HL-60/S4 treated with retinoic acid at 250 ng/mL for 4 days and 3 days (cell line): ENCODE measurements around the gene NLRP6.
"Not testable (repeated sequence)": the region's sequence is repeated elsewhere in the genome, so short reads cannot be mapped to it uniquely, and the experiment has no call there.

Experiments
- in situ Hi-C: fragments of 300-500 bp; cut with MboI; formaldehyde crosslinking; loops from 2 replicates; pipeline ENCODE4 v1.7.0; 2022; ENCODE audit warnings: low sequenced_read_pairs

Gene NLRP6

DNA sequence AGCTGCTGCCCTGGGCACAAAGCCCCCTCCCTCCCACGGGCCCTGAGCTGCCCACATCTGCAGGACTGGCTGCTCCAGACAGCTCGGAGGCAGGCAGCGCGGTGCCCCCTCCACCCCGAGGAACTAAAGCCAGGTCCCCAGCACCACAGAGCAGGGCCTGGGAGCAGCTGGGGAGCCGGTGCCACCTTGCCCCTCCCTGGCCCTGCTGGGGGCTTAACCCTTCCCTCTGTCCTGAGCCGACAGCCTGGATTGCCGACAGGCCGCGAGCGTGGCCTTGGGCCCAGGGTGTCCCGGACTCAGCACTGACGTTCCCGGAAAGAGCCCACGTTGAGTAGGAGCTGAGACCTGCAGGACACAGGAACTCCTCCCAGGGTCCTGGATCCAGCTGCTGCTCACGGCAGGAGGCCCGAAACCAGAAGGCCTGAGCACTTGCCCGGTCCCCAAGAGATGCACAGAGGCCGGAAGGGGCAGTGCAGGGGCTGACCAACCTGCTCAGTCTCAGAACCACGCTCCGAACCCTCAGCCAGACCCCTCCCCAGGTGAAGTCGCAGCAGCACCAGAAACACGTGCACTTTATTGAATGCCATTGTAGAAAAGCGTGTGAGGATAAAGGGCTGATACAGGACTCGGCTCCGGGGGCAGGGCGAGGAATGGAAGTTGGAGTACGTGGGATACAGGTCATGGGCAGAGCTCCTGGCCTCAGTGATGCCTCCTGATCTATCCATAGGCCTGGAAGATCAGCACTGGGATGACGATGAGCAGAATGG is 41.1 kb downstream of the NLRP6 start:
- in situ Hi-C loops, result not testable (repeated sequence)

DNA sequence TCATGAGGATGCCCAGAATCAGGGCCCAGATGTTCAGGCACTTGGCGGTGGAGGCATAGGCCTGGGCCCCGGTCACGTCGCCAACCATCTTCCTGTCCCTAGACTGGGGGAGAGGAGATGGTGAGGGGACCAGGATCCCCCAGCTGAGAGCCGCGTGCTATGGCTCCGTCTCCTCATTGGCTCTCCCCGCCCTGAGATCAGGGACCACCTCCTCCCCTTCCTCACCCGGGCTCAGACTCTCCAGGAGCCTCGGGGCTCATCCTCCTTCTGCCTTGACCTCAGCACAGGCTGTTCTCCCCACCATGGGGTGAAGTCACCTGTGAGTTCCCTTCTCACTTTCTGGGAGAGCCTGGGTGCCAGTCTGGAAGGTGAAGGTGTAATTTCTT is 41.7 kb downstream of the NLRP6 start:
- in situ Hi-C loops, result not testable (repeated sequence)

DNA sequence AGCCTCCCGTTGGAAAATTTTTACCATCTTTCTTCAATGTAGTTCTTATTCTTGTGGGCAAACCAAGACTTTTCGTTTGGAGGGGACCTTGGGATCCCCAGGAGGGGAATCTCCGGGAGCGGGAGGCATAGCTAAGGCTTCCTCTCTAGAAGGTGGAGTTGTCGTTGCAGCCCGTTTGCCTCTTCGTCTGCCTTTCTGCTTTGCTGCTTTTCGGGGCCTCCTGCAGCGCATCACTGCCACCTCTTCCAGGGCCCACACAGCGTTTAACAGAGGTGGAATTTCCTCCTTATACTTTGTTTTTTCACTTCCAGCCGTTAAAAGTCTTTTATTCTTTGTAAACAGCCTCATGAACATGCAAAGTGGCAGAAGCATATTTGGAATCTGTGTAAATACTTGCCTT is 45.9 kb downstream of the NLRP6 start:
- in situ Hi-C loops, result no loop called here

DNA sequence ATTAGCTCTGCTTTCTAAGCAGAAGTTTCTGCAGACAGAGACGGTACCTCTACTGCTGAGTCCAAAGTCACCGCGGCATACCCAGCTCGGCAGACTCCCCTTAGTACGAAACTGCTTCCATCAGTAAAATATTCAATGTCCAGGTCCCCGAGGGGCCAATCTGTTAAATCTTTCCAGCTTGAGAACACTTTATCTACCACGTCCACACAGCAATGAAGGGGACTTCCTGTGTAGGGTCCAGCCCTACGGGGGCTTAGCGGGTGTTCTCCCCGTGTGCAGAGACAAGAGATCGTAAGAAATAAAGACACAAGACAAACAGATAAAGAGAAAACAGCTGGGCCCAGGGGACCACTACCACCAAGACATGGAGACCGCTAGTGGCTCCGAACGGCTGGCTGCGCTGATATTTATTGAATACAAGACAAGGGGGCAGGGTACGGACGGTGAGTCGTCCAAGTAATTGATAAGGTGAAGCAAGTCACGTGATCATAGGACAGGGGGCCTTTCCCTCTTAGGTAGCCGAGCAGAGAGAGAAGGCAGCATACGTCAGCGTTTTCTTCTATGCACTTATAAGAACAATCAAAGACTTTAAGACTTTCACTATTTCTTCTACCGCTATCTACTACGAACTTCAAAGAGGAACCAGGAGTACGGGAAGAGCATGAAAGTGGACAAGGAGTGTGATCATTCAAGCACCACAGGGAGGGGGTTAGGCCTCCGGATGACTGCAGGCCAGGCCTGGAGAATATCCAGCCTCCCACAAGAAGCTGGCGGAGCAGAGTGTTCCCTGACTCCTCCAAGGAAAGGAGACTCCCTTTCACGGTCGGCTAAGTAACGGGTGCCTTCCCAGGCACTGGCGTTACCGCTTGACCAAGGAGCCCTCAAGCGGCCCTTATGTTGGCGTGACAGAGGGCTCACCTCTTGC is 46.6 kb downstream of the NLRP6 start:
- in situ Hi-C loops, result not testable (repeated sequence)

DNA sequence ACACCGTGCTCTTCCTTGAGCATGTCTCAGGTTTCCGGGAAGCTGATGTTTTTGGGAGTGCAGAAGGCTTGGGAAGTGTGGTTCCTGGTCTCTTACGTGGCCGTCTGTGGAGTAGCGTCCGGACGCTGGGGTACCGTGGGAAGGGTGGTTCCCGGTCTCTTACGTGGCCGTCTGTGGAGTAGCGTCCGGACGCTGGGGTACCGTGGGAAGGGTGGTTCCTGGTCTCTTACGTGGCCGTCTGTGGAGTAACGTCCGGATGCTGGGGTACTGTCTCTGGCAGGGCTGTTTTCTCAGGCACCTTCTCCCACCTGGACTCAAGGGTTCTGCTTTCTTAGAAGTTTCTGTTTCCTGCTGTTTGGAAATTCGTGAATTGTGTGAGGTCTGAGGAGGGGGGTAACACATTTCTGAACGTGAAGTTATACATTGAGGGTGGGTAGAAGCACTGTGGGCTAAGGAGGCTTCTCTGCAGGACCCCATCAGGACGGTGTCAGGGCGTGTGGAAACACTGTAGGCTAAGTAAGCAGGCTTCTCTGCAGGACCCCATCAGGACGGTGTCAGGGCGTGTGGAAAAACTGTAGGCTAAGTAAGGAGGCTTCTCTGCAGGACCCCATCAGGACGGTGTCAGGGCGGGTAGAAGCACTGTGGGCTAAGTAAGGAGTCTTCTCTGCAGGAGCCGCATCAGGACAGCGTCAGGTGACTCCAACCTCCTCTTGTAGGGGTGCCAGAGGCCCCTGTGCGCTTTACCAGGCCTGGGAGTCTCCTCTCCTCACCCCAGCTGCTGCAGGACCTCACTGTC is 47.8 kb downstream of the NLRP6 start:
- in situ Hi-C loops, result no loop called here

DNA sequence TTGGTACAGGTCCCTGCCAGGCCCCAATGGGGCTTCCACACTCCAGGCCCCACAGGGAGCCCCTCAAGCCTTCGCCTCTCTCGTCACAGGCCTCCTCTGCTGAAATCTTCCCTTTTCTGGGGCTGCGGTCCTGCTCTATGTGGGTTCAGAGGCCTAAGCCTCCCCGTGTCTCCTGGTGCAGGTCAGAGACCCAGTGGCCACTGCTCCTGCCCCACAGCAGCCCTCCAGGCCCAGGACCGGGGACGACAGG is 48.3 kb downstream of the NLRP6 start:
- in situ Hi-C loops, result no loop called here

DNA sequence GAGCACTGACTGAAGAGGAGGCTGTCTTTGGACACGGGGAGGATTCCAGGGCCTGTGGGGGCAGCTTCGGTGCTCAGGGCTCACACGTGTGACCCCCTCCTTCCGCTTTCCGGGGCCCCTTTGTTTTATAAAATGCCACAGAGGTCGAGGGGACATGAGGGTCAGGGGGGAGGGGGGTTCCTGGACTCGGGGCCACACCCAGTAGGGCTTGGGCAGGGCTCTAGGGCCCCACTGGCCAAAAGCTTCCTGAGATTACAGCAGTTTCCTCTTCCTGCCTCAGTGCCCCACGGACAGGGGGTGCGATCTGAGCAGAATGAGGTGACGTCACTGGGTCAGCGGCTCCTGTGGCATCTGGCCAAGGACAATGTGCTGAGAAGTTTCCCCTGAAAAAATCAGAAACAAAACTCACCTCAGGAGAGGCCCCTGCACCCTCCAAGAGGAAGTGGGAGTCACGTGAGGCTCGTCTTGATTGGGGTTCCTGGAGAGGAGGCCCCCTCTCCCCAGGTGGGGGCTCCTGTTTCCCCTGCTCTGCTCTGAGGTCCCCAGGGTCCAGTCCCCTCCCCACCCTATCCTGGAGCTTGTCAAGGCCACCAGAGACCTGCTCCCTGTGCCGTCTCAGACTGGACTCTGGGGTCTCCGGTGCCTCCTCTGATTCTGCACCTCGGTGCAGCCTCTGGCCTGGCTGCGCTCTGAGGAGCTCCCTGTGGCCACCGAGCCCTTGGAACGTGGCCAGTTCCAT is 48.8 kb downstream of the NLRP6 start:
- in situ Hi-C loops, result no loop called here

DNA sequence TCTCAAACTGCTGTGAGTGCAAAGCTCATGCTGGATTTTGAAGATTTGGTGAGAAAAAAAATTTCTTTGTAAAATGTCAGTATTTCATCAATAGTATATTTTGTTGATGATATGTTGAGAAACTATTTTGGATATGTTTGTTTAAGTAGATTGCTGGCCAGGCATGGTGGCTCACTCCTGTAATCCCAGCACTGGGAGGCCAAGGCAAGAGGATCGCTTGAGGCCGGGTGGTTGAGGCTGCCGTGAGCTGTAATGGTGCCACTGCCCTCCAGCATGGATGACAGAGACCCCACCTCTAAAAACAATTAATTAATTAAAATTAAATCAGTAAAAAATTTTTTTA is 49.3 kb downstream of the NLRP6 start:
- in situ Hi-C loops, result no loop called here

DNA sequence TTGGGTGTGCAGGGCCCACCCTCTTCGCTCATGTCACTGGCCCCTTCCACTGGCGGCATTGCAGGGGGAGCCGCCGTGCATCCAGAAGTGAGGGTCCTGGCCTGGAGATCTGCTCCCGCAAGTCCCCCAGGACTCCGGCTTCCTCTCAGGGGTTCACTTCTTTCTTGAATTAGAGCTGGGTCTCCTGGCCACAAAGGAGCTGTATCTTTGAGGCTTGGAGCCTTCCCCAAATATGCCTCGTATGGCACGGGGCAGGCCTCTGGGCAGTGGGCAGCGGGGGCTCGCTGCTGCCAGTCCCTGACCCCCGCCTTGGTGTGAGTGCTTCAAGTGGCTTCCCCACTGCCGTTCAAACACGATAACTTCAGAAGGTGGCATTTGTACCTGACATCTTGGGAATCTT is 49.8 kb downstream of the NLRP6 start:
- in situ Hi-C loops, result no loop called here

DNA sequence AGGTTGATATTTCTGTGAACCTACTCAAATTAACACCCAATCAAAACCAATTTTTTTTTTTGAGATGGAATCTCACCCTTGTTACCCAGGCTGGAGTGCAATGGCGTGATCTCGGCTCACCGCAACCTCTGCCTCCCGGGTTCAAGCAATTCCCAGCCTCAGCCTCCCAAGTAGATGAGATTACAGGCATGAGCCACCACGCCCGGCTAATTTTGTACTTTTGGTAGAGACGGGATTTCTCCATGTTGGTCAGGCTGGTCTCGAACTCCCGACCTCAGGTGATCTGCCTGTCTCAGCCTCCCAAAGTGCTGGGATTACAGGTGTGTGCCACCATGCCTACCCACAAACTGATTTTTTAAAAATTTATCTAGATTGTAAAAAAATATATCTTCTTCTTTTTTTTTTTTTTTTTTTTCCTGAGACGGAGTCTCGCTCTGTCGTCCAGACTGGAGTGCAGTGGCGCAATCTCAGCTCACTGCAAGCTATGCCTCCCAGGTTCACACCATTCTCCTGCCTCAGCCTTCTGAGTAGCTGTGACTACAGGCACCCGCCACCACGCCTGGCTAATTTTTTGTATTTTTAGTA is 50.4 kb downstream of the NLRP6 start:
- in situ Hi-C loops, result not testable (repeated sequence)

DNA sequence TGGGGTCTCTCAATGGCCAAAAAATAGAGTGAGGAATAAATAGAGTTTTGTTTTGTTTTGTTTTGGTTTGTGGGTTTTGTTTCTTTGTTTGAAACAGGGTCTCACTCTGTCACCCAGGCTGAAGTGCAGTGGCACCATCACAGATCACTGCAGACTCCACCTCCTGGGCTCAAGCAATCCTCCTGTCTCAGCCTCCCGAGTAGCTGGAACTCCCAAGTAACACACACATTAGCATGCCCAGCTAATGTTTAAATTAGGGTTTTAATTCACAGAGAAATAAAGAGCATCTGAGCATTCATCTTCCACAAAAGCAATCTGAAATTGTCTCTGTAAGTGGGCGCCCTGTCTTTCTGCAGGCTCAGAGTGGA is 51.7 kb downstream of the NLRP6 start:
- in situ Hi-C loops, result no loop called here

DNA sequence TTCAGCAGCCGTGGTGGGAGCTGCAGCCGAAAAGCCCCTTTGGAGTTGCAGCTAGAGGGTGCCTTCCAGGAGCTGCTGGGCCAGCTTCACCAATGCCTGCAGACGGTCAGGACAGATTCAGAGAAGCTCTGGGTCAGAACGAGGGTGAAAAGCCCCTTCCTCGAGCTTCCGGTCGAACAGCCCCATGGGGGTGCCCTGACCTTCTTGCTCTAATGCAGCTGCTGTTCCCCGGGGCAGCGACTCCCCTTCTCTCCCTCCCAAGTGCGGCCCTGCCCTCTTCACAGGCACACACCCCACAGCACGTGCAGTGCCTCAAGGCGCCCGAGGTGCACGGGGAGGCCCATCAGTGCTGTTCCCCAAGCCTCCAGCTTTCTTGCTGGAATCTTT is 52.1 kb downstream of the NLRP6 start:
- in situ Hi-C loops, result no loop called here

DNA sequence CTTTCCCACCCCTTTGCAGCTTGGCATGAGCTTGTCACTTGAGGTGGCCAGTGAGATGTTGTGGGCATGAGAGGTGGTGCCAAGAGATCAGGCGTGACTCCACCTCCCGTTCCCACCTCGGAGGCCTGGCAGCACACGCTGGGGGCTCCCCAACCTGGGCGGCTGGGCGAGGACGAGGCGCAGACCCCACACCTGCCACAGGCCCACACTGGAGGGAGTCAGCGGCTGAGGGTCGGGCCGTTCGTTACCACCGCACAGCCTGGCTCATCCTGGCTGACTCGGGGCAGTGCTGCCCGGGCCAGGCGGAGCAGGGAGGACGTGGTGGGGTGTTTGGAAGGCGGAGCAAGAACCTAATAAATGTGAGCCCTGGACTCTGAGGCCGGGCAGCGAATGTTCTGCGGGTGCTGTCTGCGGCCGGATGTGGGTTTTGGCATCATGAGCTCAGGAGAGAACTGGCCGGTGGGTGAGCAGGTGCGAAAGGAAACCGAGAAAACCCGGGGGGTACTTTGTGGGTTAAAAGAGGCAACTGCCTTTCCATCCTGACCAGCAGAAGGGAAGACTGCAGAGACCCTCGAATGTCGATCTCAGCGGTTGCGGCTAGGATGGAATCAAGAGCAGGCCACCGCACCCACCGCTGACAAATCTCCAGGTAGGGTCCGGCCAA is 52.6 kb downstream of the NLRP6 start:
- in situ Hi-C loops, result no loop called here

DNA sequence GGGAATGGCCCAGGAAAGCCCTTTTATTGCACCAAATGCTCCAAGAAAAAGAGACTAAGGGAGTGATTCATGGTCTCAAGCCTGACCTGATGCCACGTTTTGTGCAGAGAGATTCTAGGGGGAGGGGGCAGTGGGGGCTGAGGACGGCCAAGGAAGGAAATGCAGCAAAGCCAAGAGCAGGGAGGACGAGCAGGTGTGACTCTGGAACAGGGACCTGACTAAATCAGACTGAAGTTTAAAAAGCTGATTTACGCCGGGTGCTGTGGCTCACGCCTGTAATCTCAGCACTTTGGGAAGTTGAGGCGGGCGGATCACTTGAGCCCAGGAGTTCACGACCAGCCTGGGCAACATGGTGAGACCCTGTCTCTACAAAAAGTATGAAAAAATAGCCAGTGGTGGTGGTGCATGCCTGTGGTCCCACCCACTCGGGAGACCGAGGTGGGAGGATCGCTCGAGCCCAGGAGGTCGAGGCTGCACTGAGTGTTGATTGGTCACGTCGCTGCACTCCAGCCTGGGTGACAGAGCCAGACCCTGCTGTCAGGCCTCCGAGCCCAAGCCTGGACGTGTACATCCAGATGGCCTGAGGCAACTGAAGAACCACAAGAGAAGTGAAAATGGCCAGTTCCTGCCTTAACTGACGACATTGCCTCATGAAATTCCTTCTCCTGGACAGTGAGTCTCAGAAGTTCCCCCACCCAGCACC is 53.3 kb downstream of the NLRP6 start:
- in situ Hi-C loops, result no loop called here

DNA sequence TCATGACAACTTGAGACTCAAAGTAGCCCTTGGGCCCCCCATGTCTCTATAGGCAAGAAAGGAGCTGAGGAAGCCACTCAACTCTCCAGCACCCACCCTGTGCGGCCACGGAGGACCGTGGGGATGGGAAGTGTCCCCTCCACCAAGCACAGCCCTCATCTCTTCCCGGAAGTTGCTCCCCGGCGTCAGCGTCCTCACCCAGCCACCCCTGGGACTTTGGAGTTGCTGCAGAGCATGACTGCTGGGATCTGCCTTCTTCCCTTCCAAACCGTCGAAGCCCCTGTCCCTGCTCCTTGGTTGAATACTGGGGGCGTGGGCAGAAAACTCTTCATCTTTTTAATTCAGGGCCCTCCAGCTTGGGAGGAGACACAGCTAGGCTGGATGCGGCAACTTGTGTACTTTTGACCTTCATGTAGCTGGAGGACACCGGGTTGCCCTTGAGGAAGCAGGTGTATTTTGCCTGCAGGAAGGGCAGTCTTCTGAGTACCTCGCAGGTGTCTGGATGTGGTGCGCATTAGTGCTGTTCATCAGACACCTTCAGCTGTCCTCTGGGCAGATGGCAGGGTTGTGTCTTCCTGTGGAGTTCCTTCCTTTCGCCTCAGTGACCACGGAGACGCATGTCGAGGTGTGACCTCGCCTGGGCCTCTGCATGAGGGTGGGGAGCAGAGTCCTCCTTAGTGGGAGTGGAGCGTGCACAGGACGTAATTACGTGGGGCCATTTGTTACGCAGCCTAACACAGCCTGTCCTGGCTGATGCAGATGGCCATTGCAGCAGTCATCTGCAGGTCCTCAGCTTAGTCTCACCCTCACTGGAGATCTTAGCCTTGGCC is 54.7 kb downstream of the NLRP6 start:
- in situ Hi-C loops, result no loop called here

DNA sequence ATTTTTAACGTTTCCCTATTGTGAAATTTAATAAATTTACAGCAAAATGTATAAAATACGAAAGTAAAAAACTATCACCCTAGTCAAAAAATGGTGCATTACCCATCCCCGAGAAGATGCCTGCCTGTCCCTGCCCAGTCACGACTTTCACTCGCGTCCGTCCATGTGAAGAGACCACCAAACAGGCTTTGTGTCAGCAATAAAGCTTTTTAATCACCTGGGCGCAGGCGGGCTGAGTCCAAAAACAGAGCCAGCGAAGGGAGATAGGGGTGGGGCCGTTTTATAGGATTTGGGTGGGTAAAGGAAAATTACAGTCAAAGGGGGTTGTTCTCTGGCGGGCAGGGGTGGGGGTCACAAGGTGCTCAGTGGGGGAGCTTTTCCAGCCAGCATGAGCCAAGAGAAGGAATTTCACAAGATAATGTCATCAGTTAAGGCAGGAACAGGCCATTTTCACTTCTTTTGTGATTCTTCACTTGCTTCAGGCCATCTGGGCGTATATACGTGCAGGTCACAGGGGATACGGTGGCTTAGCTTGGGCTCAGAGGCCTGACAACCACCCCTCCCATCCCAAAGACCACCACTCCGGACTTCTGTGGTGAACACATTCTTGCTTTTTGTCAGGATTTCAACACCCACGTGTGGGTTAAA is 55.5 kb downstream of the NLRP6 start:
- in situ Hi-C loops, result not testable (repeated sequence)

DNA sequence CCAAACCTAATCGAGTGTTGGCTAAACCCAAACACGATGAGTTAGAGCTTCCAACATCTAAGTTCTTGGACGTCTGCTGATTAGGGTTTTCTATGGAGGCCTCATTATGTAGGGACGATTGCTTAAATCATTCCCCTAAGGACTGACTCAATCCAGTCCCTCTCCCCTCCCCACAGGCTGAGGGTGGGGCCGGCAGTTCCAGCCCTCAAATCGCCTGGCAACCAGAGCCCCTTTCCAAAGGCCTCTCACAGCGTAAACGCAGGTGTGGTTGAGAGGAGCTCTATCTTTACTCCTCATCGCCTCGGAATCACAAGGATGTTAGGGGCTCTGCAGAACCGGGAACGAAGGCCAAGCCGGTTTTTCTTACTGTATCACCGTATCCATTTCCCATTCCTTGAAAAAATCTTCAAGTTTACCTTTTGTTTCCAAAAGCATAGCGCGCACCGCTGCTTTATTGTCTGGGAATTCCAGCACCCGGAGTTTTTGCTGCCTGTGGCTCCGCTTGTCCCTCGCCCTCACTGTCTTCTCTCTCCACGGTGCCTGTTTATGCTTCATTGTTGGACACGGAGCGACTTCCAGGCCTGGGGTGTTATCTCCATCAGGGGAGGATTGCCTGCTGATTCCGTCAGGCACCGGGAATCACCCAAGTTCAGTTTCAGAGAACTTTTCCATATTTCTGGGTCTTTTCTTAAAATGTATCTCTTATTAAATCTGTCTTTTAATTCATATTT is 56.2 kb downstream of the NLRP6 start:
- in situ Hi-C loops, result no loop called here
